Spleen (tissue), 11 donors: ENCODE measurements around the gene CCDC13. TPM values are rescaled to one million over a fixed set of nuclear protein-coding genes. Genes with fewer than 3 reads are reported as not detected.

Experiments
- DNase-seq: peaks from one replicate; pipeline ENCODE4 v3.0.0-alpha.2; 2020
- H3K27ac ChIP-seq, 8 donors: fragments of 200-600 bp; sonication (generic) in 7 of 8; 1 replicate in 4 of 8; 2 replicates in 4 of 8; pipeline versions ENCODE4 v1.5.0 to v1.8.0; 2016 to 2021; ENCODE audit warnings: inconsistent platforms in 4 of 8, mild to moderate bottlenecking in 4 of 8, moderate library complexity in 1 of 8
- H3K27me3 ChIP-seq, 7 donors: fragments of 200-600 bp; sonication (generic) in 6 of 7; replicated peaks in 1 of 7; 1 replicate in 4 of 7; 2 replicates in 3 of 7; pipeline versions ENCODE4 v1.5.0 to v1.8.0; 2016 to 2021; ENCODE audit warnings: inconsistent platforms in 3 of 7, mild to moderate bottlenecking in 1 of 7
- H3K36me3 ChIP-seq, 6 donors: fragments of 200-600 bp; sonication (generic) in 5 of 6; 1 replicate in 4 of 6; 2 replicates in 2 of 6; pipeline versions ENCODE4 v1.5.0 to v1.8.0; 2016 to 2021; ENCODE audit warnings: inconsistent platforms in 2 of 6
- H3K4me1 ChIP-seq, 6 donors: fragments of 200-600 bp; sonication (generic) in 5 of 6; 1 replicate in 3 of 6; 2 replicates in 3 of 6; pipeline versions ENCODE4 v1.5.0 to v1.8.0; 2016 to 2021; ENCODE audit warnings: inconsistent platforms in 3 of 6
- H3K4me3 ChIP-seq, 8 donors: fragments of 200-600 bp; sonication (generic) in 7 of 8; 1 replicate in 4 of 8; 2 replicates in 4 of 8; pipeline versions ENCODE4 v1.5.0 to v1.8.0; 2016 to 2021; ENCODE audit warnings: inconsistent platforms in 4 of 8, mild to moderate bottlenecking in 4 of 8, moderate library complexity in 2 of 8
- H3K9me3 ChIP-seq, 8 donors: fragments of 200-600 bp; sonication (generic) in 7 of 8; 1 replicate in 4 of 8; 2 replicates in 4 of 8; pipeline versions ENCODE4 v1.5.0 to v1.8.0; 2016 to 2021; ENCODE audit warnings: inconsistent platforms in 4 of 8
- POLR2A ChIP-seq, 3 donors: fragments of 450-650 bp; IDR thresholded peaks; one replicate each; pipeline ENCODE4 v1.5.1; 2017; ENCODE audit warnings: antibody characterized with exemption in 3 of 3, mild to moderate bottlenecking in 1 of 3
- POLR2AphosphoS5 ChIP-seq, 3 donors: sonication (generic); formaldehyde crosslinking; IDR thresholded peaks; one replicate each; pipeline ENCODE4 v1.5.1; 2017; ENCODE audit warnings: antibody characterized with exemption in 3 of 3
- WGBS, 5 donors: extraction: QIAGEN DNeasy Blood & Tissue Kit in 3 of 5; methylation state at CpG; one replicate each; pipeline versions ENCODE4 v1.1.5 to v1.1.7; 2013 to 2018; 5-methylcytosine and 5-hydroxymethylcytosine counted together
- intact Hi-C: fragments of 100-400 bp; cut with DNase I; formaldehyde crosslinking; loops from one replicate; pipeline ENCODE4 v1.15.0; 2023; ENCODE audit warnings: low total_unique reads
- polyA plus RNA-seq, 3 donors: library from polyadenylated mRNA; stranded (reverse); fragments of 200-250 nt; gene quantifications; one replicate each; pipeline ENCODE4 v1.2.1, GENCODE V29; 2013
- total RNA-seq, 7 donors: library from RNA; depleted of rRNA in 3 of 7; stranded (reverse); fragments of >200 nt in 3 of 7; fragmentation: NEBNext Ultra II Directional in 4 of 7; extraction: Animal tissue kit (Norgen Biotek cat#: 25700) in 4 of 7; gene quantifications; one replicate each; pipeline versions ENCODE4 v1.1.0 to v1.2.1, GENCODE V29; 2016 to 2021
- TF ChIP-seq, protein P1 (sequence below), 11 experiments: fragments of 200-600 bp in 7 of 11; fragments of 450-650 bp in 4 of 11; sonication (generic) in 4 of 11; IDR thresholded peaks in 8 of 11; conservative IDR thresholded peaks in 3 of 11; 1 replicate in 7 of 11; 2 replicates in 4 of 11; pipeline versions ENCODE4 v1.4.0 to v1.8.0; 2016 to 2021; ENCODE audit warnings: antibody characterized with exemption in 11 of 11, inconsistent platforms in 4 of 11, mild to moderate bottlenecking in 1 of 11
- donor health status: healthy with polysubstance abuse.
- donor health status: DM: no; HTN: no; CAD: no; lungs with moderate emphysema.
- donor health status: DM: no; HTN: no; CAD: no.
- donor health status: Bipolar disorder and iron deficiency.
- donor health status: healthy.
- donor health status: DM: no; HTN: no; CAD: no.
- donor health status: DM: yes; HTN: yes; CAD: no.

Gene CCDC13
- total and polyA plus RNA-seq, 10 donors, result 0.51 to 3.7 (median 1.0) TPM

DNA sequence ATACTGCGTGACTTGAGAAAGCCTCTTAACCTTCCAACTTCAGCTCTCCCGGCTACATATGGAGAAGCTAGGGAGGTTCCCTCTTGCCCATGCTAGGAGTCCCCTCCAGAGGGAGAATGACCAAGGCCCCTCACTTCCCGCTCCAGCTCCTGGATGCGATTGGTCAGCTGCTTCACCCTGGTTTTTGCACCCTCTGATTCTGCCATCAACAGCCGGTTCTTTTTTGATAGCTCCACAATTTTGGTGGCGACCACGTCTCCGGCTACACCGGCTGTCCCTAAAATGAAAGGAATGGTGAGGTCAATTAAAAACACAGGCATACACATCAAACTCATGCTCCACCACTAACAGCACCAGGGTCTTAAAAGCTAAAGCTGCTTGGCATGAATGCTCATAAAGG lies 20.6 kb downstream of the CCDC13 start:
- peaks cover 0 to 7% (median 0%) of the 10 kb centered on the region in 6 donors for H3K36me3 ChIP-seq
- H3K9me3 ChIP-seq, result no peaks in the 10 kb centered on the region
- DNase-seq, result no peak
- intact Hi-C loops, result no loop called here
- H3K27ac ChIP-seq, result no peak overlapping the region
- H3K27me3 ChIP-seq, result no peaks in the 10 kb centered on the region
- TF ChIP-seq, protein P1, sequence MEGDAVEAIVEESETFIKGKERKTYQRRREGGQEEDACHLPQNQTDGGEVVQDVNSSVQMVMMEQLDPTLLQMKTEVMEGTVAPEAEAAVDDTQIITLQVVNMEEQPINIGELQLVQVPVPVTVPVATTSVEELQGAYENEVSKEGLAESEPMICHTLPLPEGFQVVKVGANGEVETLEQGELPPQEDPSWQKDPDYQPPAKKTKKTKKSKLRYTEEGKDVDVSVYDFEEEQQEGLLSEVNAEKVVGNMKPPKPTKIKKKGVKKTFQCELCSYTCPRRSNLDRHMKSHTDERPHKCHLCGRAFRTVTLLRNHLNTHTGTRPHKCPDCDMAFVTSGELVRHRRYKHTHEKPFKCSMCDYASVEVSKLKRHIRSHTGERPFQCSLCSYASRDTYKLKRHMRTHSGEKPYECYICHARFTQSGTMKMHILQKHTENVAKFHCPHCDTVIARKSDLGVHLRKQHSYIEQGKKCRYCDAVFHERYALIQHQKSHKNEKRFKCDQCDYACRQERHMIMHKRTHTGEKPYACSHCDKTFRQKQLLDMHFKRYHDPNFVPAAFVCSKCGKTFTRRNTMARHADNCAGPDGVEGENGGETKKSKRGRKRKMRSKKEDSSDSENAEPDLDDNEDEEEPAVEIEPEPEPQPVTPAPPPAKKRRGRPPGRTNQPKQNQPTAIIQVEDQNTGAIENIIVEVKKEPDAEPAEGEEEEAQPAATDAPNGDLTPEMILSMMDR (IDR thresholded peaks at IDR 0.05 in 8 of 11, conservative IDR thresholded peaks at IDR 0.05 in 3 of 11), result no peak
- TF ChIP-seq POLR2A (IDR thresholded peaks at IDR 0.05), result no peak
- H3K4me3 ChIP-seq, result no peak overlapping the region
- 93 to 97% (median 96%) methylated on average over 9 of the region's 9 CpGs for WGBS, 5 donors
- H3K4me1 ChIP-seq, result peaks cover 0 to 10% (median 0%) of the 10 kb centered on the region in 6 donors

DNA sequence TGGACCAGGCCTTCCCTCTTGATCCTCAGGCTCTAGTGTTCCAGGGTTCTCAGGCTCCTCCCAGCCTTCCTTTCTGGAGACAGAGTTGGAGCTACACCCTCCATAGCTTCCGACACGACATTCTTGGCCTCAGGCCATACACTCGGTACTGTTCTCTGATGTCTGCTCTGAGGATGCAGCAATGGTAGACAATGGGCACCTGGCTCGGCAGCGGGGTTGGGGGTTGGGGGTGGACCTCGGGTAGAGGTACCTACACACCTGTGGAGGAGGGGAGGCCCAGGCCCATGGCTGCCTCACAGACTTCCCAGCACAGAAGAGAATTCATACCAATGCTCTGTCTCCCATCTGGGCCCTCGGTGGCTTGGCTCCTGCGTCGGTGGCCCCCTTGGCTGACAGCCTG lies 21.4 kb downstream of the CCDC13 start:
- intact Hi-C loops, result no loop called here
- Histone ChIP-seq H3K27me3 (no peaks in the 10 kb centered on the region), H3K4me1 (peaks cover 0 to 14% (median 0%) of the 10 kb centered on the region in 6 donors), H3K4me3 (no peak overlapping the region), H3K27ac (no peak overlapping the region), H3K36me3 (peaks cover 0 to 7% (median 0%) of the 10 kb centered on the region in 6 donors), H3K9me3 (no peaks in the 10 kb centered on the region)
- WGBS, 5 donors, result 83 to 96% (median 86%) methylated on average over 7 to 9 of the region's 9 CpGs
- TF ChIP-seq, protein P1 (IDR thresholded peaks at IDR 0.05 in 8 of 11, conservative IDR thresholded peaks at IDR 0.05 in 3 of 11), result no peak
- no peak for TF ChIP-seq POLR2A (IDR thresholded peaks at IDR 0.05)
- TF ChIP-seq POLR2AphosphoS5 (IDR thresholded peaks at IDR 0.05), result no peak
- DNase-seq, result peak; percentile 65

DNA sequence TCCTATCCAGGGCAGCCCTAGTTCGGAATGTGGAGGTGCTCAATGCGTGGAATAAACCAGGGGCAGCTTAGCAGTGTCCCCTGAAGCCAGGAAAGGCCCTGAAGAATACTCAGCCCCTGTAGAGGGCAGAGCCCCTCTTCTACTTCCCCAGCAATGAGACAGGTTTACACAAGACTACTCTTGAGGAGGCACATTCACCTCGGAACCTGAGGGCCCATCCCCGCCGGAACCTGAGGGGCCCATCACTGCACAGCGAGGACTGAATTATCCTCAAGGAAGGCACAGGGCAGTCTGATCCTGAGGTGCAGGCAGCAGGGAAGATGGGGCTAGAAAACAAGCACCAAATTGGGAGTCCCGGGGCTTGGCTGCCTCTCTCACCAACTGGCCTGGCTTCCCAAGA lies 22.2 kb downstream of the CCDC13 start:
- H3K9me3 ChIP-seq, result no peaks in the 10 kb centered on the region
- WGBS, 5 donors, result 60 to 93% (median 91%) methylated on average over 1 to 7 of the region's 7 CpGs
- H3K4me3 ChIP-seq, result no peak overlapping the region
- no peaks in the 10 kb centered on the region for H3K27me3 ChIP-seq
- intact Hi-C loops, result no loop called here
- peaks cover 0 to 14% (median 0%) of the 10 kb centered on the region in 6 donors for H3K4me1 ChIP-seq
- H3K27ac ChIP-seq, result no peak overlapping the region
- peaks cover 0 to 7% (median 0%) of the 10 kb centered on the region in 6 donors for H3K36me3 ChIP-seq
- TF ChIP-seq POLR2A (IDR thresholded peaks at IDR 0.05) (no peak), POLR2AphosphoS5 (IDR thresholded peaks at IDR 0.05) (no peak)
- TF ChIP-seq, protein P1 (IDR thresholded peaks at IDR 0.05 in 8 of 11, conservative IDR thresholded peaks at IDR 0.05 in 3 of 11), result no peak
- DNase-seq, result peak; percentile 56

DNA sequence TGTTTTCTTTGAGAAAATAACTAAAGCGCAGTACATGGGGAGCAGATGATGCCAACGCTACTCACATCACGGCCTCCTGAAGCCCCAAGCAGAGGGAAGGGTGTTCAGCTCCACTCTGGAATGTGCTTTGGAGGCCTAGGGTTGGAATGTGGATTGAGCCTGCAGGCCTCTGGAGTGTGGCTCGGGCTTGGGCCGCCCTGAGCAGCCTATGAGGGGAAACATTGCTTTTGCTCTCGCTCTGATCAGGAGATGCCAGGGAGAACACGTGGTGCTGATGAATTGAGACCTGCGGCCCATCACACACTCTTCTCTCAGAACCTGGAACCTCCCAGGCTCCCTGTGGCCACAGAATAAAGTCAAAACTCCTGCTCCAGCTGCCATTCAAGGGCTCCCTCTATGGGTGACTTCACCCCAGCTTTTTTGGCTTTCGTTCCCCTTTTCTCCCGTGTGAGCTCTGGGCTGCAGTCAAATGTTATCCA lies 23.3 kb downstream of the CCDC13 start:
- Histone ChIP-seq H3K27ac (no peak overlapping the region), H3K9me3 (no peaks in the 10 kb centered on the region), H3K4me3 (no peak overlapping the region), H3K4me1 (peaks cover 0 to 14% (median 0%) of the 10 kb centered on the region in 6 donors), H3K27me3 (no peaks in the 10 kb centered on the region), H3K36me3 (peaks cover 0 to 7% (median 0%) of the 10 kb centered on the region in 6 donors)
- peak; percentile 63 for DNase-seq
- 64 to 73% (median 67%) methylated on average over 10 of the region's 10 CpGs for WGBS, 5 donors
- TF ChIP-seq, protein P1 (IDR thresholded peaks at IDR 0.05 in 8 of 11, conservative IDR thresholded peaks at IDR 0.05 in 3 of 11), result peak in 4 of 11 experiments; percentile 22 to 52 (median 33)
- no peak for TF ChIP-seq POLR2A (IDR thresholded peaks at IDR 0.05)
- intact Hi-C loops, result loop anchor here (10.0 kb wide), 2 partner anchors 95 to 175 kb away; partner anchors contain the start of gene ZBTB47
